Tibial nerve (tissue), 4 donors: Measurements from ENCODE around the gene PLAAT4. TPM values are rescaled to one million over a fixed set of nuclear protein-coding genes. Genes with fewer than 3 reads are reported as not detected.
"Not testable (repeated sequence)": the region's sequence is repeated elsewhere in the genome, so short reads cannot be mapped to it uniquely, and the experiment has no call there.

Experiments
- DNase-seq, 2 donors: peaks; one replicate each; pipeline ENCODE4 v3.0.0-alpha.2; 2019; ENCODE audit warnings: low spot score in 2 of 2
- H3K27ac ChIP-seq, 4 donors: fragments of 200-600 bp; sonication (generic) in 3 of 4; one replicate each; pipeline ENCODE4 v1.5.1; 2017 to 2019; ENCODE audit warnings: mild to moderate bottlenecking in 1 of 4
- H3K27me3 ChIP-seq, 2 donors: fragments of 200-600 bp; sonication (generic) in 1 of 2; one replicate each; pipeline versions ENCODE4 v1.5.1 to v1.6.0; 2017 to 2019
- H3K36me3 ChIP-seq, 3 donors: fragments of 200-600 bp; sonication (generic); one replicate each; pipeline ENCODE4 v1.5.1; 2018 to 2019
- H3K4me1 ChIP-seq, 4 donors: fragments of 200-600 bp; sonication (generic) in 3 of 4; one replicate each; pipeline ENCODE4 v1.5.1; 2017 to 2019
- H3K4me3 ChIP-seq, 4 donors: fragments of 200-600 bp; sonication (generic) in 3 of 4; one replicate each; pipeline ENCODE4 v1.5.1; 2017 to 2019; ENCODE audit warnings: mild to moderate bottlenecking in 1 of 4, moderate library complexity in 1 of 4
- H3K9me3 ChIP-seq, 4 donors: fragments of 200-600 bp; sonication (generic) in 3 of 4; one replicate each; pipeline ENCODE4 v1.5.1; 2017 to 2019
- CTCF ChIP-seq, 5 experiments: fragments of 200-600 bp in 3 of 5; fragments of 450-650 bp in 2 of 5; sonication (generic) in 3 of 5; IDR thresholded peaks; one replicate each; pipeline ENCODE4 v1.5.1; 2016 to 2019; ENCODE audit warnings: antibody characterized with exemption in 5 of 5, mild to moderate bottlenecking in 3 of 5, moderate library complexity in 2 of 5
- EP300 ChIP-seq, 2 donors: sonication (generic); formaldehyde crosslinking; IDR thresholded peaks; one replicate each; pipeline ENCODE4 v1.6.1; 2017; ENCODE audit warnings: antibody characterized with exemption in 2 of 2, mild to moderate bottlenecking in 1 of 2
- POLR2A ChIP-seq, 2 donors: fragments of 450-650 bp; IDR thresholded peaks; one replicate each; pipeline ENCODE4 v1.6.1; 2017; ENCODE audit warnings: antibody characterized with exemption in 2 of 2, mild to moderate bottlenecking in 2 of 2, moderate library complexity in 2 of 2
- WGBS, 2 donors: methylation state at CpG; one replicate each; pipeline ENCODE4 v1.1.5; 2018; 5-methylcytosine and 5-hydroxymethylcytosine counted together
- total RNA-seq, 4 donors: library from RNA; depleted of rRNA; stranded (reverse); fragments of >200 nt; gene quantifications; one replicate each; pipeline ENCODE4 v1.1.0, GENCODE V29; 2016

The PLAAT4 gene
- total RNA-seq, 4 donors from 2014 or later, result 6.3 to 43.7 (median 23.0) TPM

- Histone ChIP-seq H3K27ac (no peak overlapping the region), H3K27me3 (no peaks in the 10 kb centered on the region), H3K36me3 (peaks cover 0 to 38% (median 0%) of the 10 kb centered on the region in 3 donors), H3K4me1 (peaks cover 0 to 11% (median 8%) of the 10 kb centered on the region in 4 donors), H3K4me3 (no peak overlapping the region), H3K9me3 (no peaks in the 10 kb centered on the region)
- DNase-seq, result no peak
- WGBS, 2 donors, result 40 to 54% methylated on average over 4 of the region's 4 CpGs
- no peak for TF ChIP-seq POLR2A (IDR thresholded peaks at IDR 0.05)
- TF ChIP-seq CTCF (IDR thresholded peaks at IDR 0.05), result no peak
Measured at GRCh38 chr11:63549411-63549810, 12.8 kb downstream of the PLAAT4 start.

DNA sequence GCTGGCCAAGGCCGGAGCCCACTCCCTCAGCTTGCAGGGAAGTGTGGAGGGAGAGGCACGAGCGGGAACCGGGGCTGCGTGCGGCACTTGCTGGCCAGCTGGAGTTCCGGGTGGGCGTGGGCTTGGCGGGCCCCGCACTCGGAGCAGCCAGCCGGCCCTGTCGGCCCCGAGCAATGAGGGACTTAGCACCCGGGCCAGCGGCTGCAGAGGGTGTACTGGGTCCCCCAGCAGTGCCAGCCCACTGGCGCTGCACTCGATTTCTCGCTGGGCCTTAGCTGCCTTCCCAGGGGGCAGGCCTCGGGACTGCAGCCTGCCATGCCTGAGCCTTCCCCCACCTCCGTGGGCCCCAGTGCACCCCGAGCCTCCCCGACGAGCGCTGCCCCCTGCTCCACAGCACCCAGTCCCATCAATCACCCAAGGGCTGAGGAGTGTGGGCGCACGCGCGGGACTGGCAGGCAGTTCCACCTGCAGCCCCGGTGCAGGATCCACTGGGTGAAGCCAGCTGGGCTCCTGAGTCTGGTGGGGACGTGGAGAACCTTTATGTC lies 13.6 kb downstream of the PLAAT4 start:
- DNase-seq, H3K27me3 ChIP-seq: not testable (repeated sequence)

DNA sequence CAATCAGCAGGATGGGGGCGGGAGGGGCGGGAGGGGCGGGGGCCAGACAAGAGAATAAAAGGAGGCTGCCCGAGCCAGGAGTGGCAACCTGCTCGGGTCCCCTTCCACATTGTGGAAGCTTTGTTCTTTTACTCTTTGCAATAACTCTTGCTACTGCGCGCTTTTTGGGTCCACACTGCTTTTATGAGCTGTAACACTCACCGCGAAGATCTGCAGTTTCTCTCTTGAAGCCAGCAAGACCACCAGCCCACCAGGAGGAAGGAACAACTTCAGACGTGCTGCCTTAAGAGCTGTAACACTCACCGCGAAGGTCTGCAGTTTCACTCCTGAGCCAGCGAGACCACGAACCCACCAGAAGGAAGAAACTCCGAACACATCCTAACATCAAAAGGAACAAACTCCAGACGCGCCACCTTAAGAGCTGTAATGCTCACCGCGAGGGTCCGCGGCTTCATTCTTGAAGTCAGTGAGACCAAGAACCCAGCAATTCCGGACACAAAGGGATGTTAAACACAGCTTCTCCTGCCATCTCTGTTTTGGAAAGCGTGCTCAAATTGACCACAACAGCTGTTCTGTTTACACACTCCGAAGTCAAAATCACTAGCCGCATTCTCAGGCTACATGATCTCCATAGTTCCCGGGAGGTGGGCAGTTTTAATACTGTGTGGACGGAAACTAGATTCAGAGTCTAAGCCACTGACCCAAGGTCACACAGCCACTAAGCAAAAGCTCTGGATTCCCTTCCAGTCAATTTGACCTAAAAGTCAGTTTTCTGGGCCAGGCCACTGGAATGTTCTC lies 14.7 kb downstream of the PLAAT4 start:
- Histone ChIP-seq H3K4me1 (peaks cover 0 to 11% (median 8%) of the 10 kb centered on the region in 4 donors), H3K27me3 (no peaks in the 10 kb centered on the region), H3K36me3 (peaks cover 0 to 19% (median 0%) of the 10 kb centered on the region in 3 donors), H3K4me3 (no peak overlapping the region), H3K27ac (no peak overlapping the region), H3K9me3 (no peaks in the 10 kb centered on the region)
- no peak for TF ChIP-seq POLR2A (IDR thresholded peaks at IDR 0.05)
- no peak for TF ChIP-seq CTCF (IDR thresholded peaks at IDR 0.05)
- TF ChIP-seq EP300 (IDR thresholded peaks at IDR 0.05), result no peak
- no peak for DNase-seq
- WGBS, 2 donors, result 73 to 77% methylated on average over 27 of the region's 27 CpGs

More for the DNA sequence above, 13.6 kb downstream of the PLAAT4 start:
- H3K27ac ChIP-seq, H3K9me3 ChIP-seq, H3K4me3 ChIP-seq: not testable (repeated sequence)
- Histone ChIP-seq H3K36me3 (peaks cover 0 to 30% (median 0%) of the 10 kb centered on the region in 3 donors), H3K4me1 (peaks cover 0 to 11% (median 8%) of the 10 kb centered on the region in 4 donors)
- WGBS, 2 donors, result 88 to 98% methylated on average over 22 to 31 of the region's 31 CpGs

DNA sequence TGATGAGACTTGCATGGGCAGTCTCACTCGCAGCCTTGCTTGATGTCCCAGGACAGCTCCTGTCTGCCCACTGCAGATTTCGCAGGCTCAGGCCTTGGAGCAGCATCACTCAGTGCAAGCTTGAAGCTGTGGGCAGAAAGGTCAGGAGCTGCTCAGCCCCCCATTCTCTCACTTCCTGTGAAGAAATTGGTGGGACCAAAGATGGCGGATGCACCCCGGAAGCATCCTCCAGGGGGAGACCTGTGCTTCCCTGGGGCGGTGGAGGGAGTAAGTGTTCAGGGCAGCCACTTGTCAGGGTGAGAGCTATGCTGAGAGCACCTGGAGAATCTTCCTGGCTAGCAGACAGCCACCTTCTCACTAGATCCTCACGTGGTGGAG lies 15.3 kb downstream of the PLAAT4 start:
- 81 to 87% methylated on average over 6 of the region's 6 CpGs for WGBS, 2 donors

DNA sequence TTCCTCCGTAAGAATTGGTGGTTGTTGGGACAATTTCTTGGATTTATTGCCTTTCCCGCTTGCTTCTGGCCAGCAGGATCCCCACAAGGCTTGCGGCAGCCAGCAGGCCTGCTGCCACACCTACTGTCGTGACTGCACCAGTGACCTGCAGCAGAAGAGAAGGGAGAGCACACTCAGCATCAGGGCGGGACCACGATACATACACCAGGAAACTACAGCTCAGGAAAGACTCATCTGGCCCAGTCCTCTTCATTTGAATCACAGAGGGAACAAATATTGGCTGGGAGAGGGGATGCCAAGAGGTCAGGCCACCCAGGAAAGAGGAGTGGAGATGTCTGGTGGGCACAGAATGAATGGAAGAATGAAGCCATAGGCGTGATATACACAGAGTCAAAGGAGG lies 16.3 kb downstream of the PLAAT4 start:
- WGBS, 2 donors, result 75 to 87% methylated on average over 7 of the region's 7 CpGs
- Histone ChIP-seq H3K36me3 (peaks cover 0 to 3% (median 0%) of the 10 kb centered on the region in 3 donors), H3K4me1 (peaks cover 0 to 11% (median 8%) of the 10 kb centered on the region in 4 donors), H3K27me3 (no peaks in the 10 kb centered on the region), H3K4me3 (no peak overlapping the region), H3K9me3 (no peaks in the 10 kb centered on the region), H3K27ac (no peak overlapping the region)
- TF ChIP-seq CTCF (IDR thresholded peaks at IDR 0.05) (no peak), POLR2A (IDR thresholded peaks at IDR 0.05) (no peak)
- DNase-seq, result no peak

More for the DNA sequence above, 15.3 kb downstream of the PLAAT4 start:
- H3K36me3 ChIP-seq, result peaks cover 0 to 13% (median 0%) of the 10 kb centered on the region in 3 donors
- peaks cover 0 to 11% (median 8%) of the 10 kb centered on the region in 4 donors for H3K4me1 ChIP-seq
- no peak overlapping the region for H3K27ac ChIP-seq
- H3K27me3 ChIP-seq, result no peaks in the 10 kb centered on the region
- no peak for TF ChIP-seq CTCF (IDR thresholded peaks at IDR 0.05)
- TF ChIP-seq POLR2A (IDR thresholded peaks at IDR 0.05), result no peak
- no peak for TF ChIP-seq EP300 (IDR thresholded peaks at IDR 0.05)
- DNase-seq, result no peak
- no peaks in the 10 kb centered on the region for H3K9me3 ChIP-seq
- no peak overlapping the region for H3K4me3 ChIP-seq
